COLO668 (cell line): ENCODE measurements around the gene UNC119.

Experiments
- DNase-seq: peaks from one replicate; lab custom pipeline; 2025; ENCODE audit not compliant: unreplicated experiment; lab: John Stamatoyannopoulos, UW

The UNC119 gene

DNA sequence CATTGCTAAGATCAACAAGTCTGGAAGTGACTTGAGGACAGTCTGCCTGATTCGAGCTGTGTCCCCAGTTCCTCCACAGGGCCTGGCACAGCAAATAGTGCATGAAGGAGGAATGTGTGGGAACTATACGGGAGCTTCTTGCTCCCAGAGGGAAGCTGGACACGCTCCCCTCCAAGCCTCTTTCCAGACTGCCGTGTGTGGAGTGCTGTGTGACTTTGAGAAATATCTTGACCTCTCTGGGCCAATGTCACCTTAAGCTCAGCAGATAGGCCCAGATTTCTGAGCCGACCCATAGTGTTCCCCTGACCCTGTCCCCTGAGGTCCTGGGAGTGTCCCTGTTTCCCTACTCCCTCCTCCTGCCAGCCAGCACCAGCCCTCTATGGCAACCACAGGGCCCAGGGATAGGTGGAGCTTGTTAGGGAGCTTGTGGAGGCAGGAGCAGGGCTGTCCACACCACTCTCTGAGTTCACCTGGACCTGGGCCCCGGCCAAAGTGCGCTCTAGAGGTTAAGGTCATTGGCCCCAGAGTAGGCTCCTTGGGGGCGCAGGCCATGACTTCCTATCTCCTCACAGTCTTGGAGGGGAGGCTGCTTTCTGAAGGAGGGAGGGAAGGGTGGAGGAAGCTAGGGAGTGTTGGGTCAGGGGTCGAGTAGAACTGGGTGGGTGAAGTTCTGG lies 52.6 kb downstream of the UNC119 start:
- DNase-seq, result no peak

DNA sequence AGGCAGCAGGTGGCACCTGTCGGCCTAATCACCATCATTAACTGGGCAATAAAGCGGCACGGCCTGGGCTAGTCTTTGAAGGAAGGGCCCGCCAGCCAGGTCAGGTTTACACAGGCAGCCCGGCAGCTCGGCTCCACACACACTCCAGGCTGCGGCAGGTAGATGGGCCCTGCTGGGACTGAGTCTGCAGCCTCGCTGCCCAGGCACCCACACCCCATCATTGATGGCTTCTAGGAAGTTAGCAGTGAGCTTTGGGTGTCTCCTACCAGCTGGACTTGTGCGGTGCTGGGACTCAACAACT lies 53.1 kb downstream of the UNC119 start:
- DNase-seq, result peak; percentile 63

DNA sequence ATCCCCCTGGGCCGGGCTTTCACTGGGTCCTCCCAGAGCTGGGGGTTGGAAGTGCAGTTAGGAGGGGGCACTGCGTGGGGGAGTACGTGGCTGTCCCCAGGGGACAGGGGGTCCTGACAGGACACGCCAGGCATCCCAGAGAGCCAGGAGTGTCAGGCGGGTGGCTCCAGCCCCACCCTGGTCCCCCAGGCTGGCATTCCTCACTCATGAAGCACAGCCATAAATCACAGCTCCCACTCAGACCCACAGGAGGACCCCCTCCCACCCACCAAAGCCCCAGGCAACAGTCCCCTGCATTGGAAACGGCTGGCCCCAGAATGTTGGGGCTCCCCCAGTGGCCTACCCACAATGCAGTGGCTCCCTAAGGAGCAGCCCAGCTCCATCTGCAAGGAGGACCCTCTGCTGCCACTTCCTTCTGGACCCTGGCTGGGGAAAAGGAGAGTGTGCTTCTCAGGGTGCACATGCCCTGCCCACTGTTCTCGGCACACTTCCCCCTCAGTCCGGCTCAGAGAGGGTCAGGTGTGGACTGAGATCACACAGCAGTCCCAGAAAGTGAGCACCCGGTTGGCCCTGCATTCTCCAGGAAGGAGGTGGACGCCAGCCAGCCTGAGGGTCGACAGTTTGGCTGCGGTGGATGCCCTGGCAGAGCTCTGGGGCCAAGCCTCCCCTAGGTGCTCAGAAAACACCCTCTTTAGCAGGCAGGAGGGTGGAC lies 53.6 kb downstream of the UNC119 start:
- DNase-seq, result no peak

DNA sequence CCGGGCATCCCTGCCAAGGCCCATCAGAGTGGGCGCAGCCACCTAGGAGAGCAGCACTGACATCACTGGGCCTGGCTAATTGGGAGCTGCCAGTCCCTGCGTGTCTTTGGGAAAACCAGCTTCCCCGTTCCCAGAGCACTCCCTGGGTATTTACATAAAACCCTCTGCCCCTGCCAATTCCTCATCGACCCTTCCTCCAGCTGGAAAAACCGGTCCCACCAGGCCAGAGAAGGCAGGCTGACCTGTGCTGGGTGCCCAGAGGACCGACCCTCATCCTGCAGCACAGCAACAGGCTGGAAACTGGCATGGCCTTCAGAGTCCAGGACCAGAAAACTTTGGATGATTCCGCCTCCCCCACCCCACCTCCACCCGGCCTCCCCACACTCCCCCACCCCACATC lies 54.5 kb downstream of the UNC119 start:
- peak; percentile 24 for DNase-seq
